GM12873 (cell line): ENCODE results near the gene PDIA4.

Source experiments
- TF ChIP-seq, protein P1 (sequence below): IDR thresholded peaks from 2 replicates; pipeline ENCODE4 v1.5.1; 2012; ENCODE audit warnings: low read depth, mild to moderate bottlenecking, moderate library complexity, low read length, control low read depth; ENCODE audit not compliant: insufficient read depth; ENCODE audit errors: missing control alignments

Gene PDIA4

GRCh38 chr7:148972375-148972774 lies 55.9 kb downstream of the PDIA4 start:
- TF ChIP-seq, protein P1, sequence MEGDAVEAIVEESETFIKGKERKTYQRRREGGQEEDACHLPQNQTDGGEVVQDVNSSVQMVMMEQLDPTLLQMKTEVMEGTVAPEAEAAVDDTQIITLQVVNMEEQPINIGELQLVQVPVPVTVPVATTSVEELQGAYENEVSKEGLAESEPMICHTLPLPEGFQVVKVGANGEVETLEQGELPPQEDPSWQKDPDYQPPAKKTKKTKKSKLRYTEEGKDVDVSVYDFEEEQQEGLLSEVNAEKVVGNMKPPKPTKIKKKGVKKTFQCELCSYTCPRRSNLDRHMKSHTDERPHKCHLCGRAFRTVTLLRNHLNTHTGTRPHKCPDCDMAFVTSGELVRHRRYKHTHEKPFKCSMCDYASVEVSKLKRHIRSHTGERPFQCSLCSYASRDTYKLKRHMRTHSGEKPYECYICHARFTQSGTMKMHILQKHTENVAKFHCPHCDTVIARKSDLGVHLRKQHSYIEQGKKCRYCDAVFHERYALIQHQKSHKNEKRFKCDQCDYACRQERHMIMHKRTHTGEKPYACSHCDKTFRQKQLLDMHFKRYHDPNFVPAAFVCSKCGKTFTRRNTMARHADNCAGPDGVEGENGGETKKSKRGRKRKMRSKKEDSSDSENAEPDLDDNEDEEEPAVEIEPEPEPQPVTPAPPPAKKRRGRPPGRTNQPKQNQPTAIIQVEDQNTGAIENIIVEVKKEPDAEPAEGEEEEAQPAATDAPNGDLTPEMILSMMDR = no peak

DNA sequence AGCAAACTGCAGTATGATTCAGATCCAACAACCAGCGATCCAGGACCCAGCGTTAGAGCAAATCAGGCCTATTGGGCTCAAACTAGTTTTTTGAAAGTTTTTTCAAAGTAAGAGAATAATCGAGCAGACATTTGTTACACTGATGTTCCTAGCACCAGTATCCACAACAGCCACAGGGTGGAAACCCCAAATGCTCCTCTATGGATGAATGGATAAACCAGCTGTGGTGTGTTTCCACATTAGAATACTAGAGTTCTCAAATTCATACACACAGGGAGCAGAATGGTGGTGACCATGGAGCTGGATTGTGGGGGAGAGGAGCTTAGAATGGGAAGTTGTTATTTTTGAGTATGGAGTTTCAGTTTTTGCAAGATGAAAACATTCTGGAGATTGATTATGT lies 60.7 kb downstream of the PDIA4 start:
- TF ChIP-seq, protein P1 = no peak

- TF ChIP-seq, protein P1 = no peak
Observed at GRCh38 chr7:148967032-148967372, 61.3 kb downstream of the PDIA4 start.

GRCh38 chr7:148964483-148965267 lies 63.6 kb downstream of the PDIA4 start:
- TF ChIP-seq, protein P1 = no peak

DNA sequence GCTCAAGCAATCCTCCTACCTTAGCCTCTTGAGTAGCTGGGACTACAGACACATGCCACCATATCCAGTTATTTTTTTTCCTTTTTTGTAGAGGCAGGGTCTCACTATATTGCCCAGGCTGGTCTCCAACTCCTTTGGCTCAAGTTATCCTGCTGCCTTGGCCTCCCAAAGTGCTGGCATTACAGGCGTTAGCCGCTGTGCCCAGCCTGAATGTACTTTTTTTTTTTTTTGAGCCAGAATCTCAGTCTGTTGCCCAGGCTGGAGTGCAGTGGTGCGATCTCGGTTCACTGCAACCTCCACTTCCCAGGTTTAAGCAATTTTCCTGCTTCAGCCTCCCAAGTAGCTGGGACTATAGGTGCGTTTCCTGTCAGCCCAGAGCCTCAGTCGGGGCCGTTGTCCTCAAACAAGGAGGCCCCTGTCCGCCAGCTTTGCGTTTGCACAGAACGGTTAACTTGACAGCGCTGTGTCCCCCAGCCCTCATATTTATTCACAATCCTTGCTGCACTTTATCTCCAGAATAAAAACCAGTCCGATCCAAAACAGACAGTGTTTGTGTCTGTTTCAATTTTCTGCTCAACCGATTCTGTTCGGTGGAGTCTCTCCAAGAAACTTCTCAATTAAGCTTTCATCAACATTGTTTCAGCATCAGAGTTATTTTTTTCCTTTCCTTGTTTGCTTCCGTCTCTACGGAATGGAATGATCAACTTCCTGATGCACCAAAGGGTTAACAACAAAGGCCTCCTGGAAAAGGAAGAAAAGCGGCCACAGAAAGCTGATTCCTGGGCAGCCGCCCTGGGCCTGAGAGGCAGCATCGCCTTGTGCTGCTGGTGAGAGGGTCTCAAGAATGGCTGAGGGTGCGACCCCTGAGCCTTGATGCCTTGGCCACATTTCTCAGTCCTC lies 64.5 kb downstream of the PDIA4 start:
- TF ChIP-seq, protein P1 = no peak

GRCh38 chr7:148962823-148963582 lies 65.3 kb downstream of the PDIA4 start:
- TF ChIP-seq, protein P1 = peak; percentile 81

DNA sequence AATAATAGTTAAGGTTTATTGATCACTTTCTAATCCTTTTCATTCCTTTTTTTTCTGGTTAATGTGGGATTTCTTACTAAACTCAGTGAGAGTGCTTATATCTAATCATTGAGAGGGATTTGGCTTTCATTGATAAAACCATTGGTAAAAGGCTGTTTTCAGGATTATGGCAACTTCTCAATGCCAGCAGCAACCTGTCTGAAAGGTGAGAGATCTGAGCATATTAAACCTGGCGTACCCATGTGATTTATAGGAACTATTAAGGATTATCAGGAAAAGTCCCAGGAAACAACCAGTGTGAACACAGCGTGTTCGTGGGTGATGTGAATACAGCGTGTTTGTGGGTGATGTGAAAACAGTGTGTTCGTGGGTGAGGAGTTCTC lies 65.9 kb downstream of the PDIA4 start:
- TF ChIP-seq, protein P1 = no peak
